Left ventricle myocardium inferior (tissue), 1 donor: ENCODE results near the gene SRPK1. TPM values are rescaled to one million over a fixed set of nuclear protein-coding genes. Genes with fewer than 3 reads are reported as not detected.

Source experiments
- DNase-seq: peaks from one replicate; pipeline ENCODE4 v3.0.0-alpha.2; 2020
- H3K27ac ChIP-seq: fragments of 200-600 bp; replicated peaks from 2 replicates; pipeline ENCODE4 v1.8.0; 2021
- H3K27me3 ChIP-seq: fragments of 200-600 bp; 2 replicates; pipeline ENCODE4 v1.8.0; 2021; ENCODE audit warnings: low read depth
- H3K36me3 ChIP-seq: fragments of 200-600 bp; 2 replicates; pipeline ENCODE4 v1.8.0; 2021
- H3K4me1 ChIP-seq: fragments of 200-600 bp; 2 replicates; pipeline ENCODE4 v1.8.0; 2021
- H3K4me3 ChIP-seq: fragments of 200-600 bp; 2 replicates; pipeline ENCODE4 v1.8.0; 2021; ENCODE audit warnings: mild to moderate bottlenecking, moderate library complexity
- H3K9me3 ChIP-seq: fragments of 200-600 bp; replicated peaks from 2 replicates; pipeline ENCODE4 v1.8.0; 2021
- CTCF ChIP-seq: fragments of 200-600 bp; IDR thresholded peaks from 2 replicates; pipeline ENCODE4 v1.8.0; 2021; ENCODE audit warnings: antibody characterized with exemption, mild to moderate bottlenecking, borderline replicate concordance
- intact Hi-C: fragments of 100-400 bp; cut with micrococcal nuclease; formaldehyde crosslinking; loops from one replicate; pipeline ENCODE4 v1.11.0; 2022
- total RNA-seq: library from RNA; stranded (reverse); fragmentation: NEBNext Ultra II Directional; extraction: Animal tissue kit (Norgen Biotek cat#: 25700); gene quantifications from one replicate; pipeline ENCODE4 v1.2.1, GENCODE V29; 2021
- donor health status: DM: no; HTN: yes; CAD: no; lungs with severe emphysema.

Gene SRPK1
- total RNA-seq, 1 donor from 2014 or later, result 18.4 TPM

- H3K27me3 ChIP-seq, result peaks cover 48% of the 10 kb centered on the region
- intact Hi-C loops, result no loop called here
- H3K36me3 ChIP-seq, result no peaks in the 10 kb centered on the region
- TF ChIP-seq CTCF, result no peak
- H3K27ac ChIP-seq, result no peak overlapping the region
- no peak overlapping the region for H3K4me3 ChIP-seq
- H3K4me1 ChIP-seq, result no peaks in the 10 kb centered on the region
- no peaks in the 10 kb centered on the region for H3K9me3 ChIP-seq
- DNase-seq, result no peak
Measured at GRCh38 chr6:35962779-35963560, 42.1 kb upstream of the SRPK1 start.

DNA sequence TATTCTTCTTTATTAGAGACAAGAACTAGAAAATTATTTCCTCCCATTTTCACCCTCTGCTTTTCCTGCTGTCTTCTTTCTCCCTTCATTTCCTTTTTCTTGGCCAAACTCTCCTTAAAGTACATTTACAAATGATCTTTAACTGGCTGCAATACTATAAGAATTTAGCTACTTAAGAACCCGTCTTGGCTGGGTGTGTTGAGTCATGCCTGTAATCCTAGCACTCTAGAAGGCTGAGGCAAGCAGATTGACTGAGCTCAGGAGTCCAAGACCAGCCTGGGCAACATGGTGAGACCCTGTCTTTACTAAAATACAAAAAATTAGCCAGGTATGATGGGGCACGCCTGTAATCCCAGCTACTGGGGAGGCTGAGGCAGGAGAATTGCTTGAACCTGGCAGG, 39.3 kb upstream of the SRPK1 start:
- no peak overlapping the region for H3K4me3 ChIP-seq
- no peaks in the 10 kb centered on the region for H3K9me3 ChIP-seq
- no peaks in the 10 kb centered on the region for H3K36me3 ChIP-seq
- intact Hi-C loops, result no loop called here
- no peak for DNase-seq
- peaks cover 66% of the 10 kb centered on the region for H3K27me3 ChIP-seq
- no peaks in the 10 kb centered on the region for H3K4me1 ChIP-seq
- no peak for TF ChIP-seq CTCF
- H3K27ac ChIP-seq, result no peak overlapping the region

DNA sequence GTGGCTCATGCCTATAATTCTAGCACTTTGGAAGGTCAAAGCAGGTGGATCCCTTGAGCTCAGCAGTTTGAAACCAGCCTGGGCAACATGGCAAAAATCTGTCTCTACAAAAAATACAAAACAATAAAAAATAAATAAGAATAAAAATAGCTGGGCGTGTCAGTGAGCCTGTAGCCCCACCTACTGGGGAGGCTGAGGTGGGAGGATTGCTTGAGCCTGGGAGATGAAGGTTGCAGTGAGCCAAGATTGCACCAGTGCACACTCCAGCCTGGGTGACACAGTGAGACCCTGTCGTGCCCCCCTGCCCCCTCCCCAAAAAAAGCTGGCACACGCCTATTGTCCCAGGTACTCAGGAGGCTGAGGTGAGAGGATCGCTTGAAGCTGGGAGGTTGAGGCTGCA, 35.1 kb upstream of the SRPK1 start:
- TF ChIP-seq CTCF, result no peak
- no peak overlapping the region for H3K27ac ChIP-seq
- no peak overlapping the region for H3K4me3 ChIP-seq
- H3K36me3 ChIP-seq, result no peaks in the 10 kb centered on the region
- H3K4me1 ChIP-seq, result no peaks in the 10 kb centered on the region
- H3K27me3 ChIP-seq, result peaks cover 46% of the 10 kb centered on the region
- no peaks in the 10 kb centered on the region for H3K9me3 ChIP-seq
- no peak for DNase-seq
- intact Hi-C loops, result no loop called here

GRCh38 chr6:35955521-35955920, 34.6 kb upstream of the SRPK1 start:
- TF ChIP-seq CTCF, result no peak

GRCh38 chr6:35955071-35955470, 34.2 kb upstream of the SRPK1 start:
- Histone ChIP-seq H3K9me3 (no peaks in the 10 kb centered on the region), H3K27me3 (peaks cover 38% of the 10 kb centered on the region), H3K36me3 (no peaks in the 10 kb centered on the region), H3K4me3 (no peak overlapping the region), H3K27ac (no peak overlapping the region), H3K4me1 (no peaks in the 10 kb centered on the region)
- no peak for TF ChIP-seq CTCF
- no peak for DNase-seq
- intact Hi-C loops, result no loop called here

More at GRCh38 chr6:35955521-35955920, 34.6 kb upstream of the SRPK1 start:
- H3K4me1 ChIP-seq, result no peaks in the 10 kb centered on the region
- H3K4me3 ChIP-seq, result no peak overlapping the region
- no peak overlapping the region for H3K27ac ChIP-seq
- H3K9me3 ChIP-seq, result no peaks in the 10 kb centered on the region
- DNase-seq, result no peak
- H3K27me3 ChIP-seq, result peaks cover 42% of the 10 kb centered on the region
- intact Hi-C loops, result no loop called here
- H3K36me3 ChIP-seq, result no peaks in the 10 kb centered on the region
